NCI-H1417 treated with DMSO at 0.1 percent for 48 hours (cell line): ENCODE measurements around the gene TRIM63.

Source experiments
- DNase-seq: peaks from one replicate; lab custom pipeline; 2025; lab: John Stamatoyannopoulos, UW

The TRIM63 gene

DNA sequence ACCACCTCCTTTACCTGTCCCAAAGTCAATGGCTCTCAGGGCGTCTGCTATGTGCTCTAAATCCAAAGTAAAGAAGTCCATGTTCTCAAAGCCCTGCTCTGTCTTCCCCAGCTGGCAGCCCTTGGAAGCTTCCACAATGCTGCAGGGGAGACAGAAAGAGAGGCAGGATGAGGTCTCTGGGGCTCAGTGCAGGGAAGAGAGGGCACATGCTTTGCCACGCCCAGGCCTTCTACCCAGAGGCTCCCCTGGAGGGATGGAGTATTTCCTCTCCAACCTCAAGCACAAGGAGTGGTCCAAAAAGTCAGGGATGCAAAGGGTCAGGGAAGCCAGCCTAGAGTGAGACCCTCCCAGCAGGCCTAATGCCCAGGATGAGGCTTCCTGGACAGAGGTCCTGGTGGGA, 10.2 kb downstream of the TRIM63 start:
- DNase-seq: no peak

DNA sequence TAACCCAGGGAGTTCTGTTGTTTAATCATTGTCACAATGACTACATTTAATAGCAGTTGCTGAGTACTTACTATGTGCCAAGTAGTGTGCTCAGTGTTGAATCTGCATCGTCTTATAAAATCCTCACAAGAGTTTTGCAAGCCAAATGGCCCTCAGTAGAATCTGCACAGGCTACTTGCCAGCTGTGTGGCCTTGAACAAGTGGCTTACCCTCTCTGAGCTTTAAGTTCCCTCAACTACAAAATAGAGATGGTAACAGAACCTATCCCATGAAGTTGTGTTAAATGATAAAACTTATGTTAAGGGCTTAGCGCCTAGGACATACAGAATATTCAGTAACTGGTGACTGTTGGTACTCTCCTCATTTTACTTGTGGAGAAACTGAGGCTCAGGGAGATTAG, 12.4 kb downstream of the TRIM63 start:
- no peak for DNase-seq

DNA sequence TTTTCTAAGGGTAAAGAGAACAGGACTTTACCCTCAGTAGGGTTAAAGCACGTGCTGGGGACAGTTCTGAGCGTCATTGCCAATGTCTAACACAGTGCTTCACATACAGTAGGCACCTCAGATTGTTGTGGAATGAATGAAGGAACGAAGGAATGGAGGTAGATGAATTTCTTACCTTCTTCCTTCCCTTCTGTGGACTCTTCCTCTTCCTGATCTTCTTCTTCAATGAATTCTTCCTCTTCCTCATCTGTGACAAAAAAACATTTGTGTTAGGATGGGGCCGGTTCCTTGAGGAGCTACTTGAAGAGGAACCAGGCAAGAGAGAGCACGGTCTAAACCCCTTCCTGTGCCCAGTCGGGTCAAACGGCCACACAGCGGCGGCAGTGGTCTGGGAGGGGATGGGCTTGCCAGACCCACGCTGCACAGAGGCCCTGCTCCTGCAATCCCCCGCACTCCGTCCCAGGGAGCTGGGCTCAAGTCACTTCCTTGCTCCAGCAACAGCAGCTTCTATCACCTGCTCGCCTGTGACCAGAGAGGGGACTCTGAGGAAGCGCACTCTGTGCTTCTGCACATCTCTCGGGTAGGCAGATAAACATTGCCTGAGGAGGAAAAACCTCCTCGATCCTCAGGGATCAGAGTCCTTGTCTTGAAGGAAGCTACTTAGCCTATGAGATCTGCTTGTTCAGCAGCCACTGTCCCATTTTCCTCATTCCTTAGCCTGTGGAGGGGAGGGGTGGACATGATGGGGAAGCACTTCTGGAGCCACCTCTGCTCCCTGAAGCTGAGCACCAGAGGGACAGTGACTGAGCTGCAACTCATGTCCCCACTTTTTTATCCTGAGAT, 13.5 kb downstream of the TRIM63 start:
- DNase-seq: no peak

DNA sequence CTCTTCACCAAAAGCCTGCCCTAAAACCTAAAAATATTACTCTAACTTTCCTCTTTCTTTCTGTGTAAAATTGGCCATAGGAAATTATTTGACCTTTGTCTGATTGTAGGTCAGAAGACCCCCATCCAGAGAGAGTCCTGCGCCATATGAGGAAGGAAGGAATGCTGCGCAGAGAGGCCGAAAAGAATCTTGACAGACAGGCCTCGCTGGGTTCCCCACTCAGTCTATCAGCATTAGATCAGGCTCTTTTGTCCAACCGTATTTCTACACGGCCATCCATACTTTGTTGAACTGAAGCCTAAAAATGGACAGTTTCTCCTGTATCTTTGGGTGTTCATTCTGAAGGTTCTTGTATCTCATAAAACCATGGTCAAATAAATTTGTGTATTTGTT, 17.2 kb downstream of the TRIM63 start:
- DNase-seq: no peak

DNA sequence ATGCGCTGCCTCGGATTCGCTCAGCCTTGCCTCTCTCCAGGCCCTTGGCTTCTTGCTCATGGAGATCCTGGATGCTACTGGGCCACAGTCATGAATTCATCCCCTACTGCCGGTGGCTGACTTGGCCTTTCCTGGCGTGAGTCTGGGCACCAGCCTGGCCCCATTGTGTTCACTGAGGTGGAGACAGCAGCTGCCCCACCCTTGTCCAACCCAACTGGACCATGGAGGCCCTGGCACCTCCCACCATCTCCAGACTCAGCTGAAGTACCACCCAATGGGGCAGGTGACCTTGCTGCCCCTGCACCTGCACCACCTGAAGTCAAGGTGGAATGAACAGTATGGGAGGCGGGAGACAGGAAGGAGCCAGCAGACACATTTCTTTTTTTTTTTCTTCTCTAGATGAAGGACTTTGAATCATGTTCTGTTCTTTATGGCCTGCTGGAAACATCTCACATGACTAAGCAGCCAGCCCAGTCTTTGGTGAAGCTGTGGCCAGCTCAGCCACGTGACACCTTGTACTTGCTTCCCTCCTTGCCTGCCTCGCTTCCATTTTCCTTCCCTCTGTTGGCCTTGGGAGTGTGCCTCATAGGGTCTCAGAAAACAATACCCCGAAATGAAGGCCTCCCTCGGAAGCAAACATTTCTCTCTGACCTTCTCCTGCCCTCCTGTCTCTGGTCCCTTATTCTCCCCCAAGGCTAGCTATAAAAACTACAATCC, 17.7 kb downstream of the TRIM63 start:
- DNase-seq: no peak

DNA sequence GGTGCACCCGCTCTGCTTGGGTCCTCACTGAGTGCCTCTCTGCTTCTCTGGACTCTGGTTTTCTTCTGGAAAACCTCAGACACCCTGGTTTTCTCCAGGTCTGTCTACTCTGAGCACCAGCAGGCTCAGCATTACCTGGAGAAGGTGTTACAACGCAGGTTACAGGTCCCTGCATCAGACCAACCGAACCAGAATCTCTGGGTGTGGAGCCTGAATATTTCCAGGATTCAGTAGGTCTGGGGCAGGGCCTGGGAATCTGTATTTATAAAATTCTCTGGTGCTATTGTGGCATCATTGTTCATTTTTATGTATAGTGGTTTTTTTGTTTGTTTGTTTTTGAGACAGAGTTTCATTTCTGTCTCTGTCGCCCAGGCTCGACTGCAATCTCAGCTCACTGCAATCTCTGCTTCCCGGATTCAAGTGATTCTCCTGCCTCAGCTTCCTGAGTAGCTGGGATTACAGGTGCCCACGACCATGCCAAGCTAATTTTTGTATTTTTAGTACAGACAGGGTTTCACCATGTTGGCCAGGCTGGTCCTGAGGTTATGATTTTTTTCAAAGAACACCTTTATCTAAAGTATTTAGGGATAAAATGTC, 20.1 kb downstream of the TRIM63 start:
- no peak for DNase-seq

DNA sequence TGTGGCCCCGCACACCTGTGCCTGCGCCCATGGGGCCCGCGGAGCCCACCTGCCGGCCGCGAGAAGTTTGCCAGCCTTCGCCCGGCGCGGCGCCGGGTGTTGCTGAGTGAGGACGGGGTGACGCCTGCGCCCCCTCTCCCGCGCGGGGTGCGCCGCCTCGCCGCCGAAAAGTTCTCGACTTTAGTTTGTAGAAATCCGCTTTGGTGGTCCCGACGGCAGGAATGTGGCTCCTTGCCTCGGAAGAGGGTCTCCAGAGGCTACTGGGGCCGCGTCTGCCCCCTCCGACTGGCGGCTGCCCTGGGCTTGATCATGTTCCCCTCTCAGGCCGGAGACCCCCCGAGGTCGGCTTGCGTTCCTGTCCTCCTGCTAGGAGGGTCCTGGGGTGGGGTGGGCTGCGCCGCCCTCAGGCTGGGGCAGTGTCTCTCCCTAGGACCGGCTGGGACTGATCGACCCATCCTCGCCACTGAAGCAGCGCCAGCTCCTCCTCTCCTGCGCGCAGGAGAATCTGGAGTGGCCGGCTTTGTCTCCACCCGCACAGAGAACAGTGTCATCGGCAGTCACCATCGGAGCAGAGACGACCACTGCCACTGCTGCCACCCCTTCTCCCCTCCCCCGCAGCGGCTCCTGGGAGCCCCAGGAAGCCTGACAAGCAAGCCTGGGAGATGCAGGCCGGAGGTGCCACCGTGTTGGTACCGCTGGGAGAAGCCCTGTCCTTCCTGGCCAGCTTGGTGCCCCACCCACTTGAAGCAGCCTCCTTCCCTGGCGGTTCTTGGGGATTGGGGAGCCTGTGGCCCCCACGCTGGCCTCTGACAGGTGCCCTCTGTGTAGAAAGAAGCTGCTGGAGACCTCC, 21.0 kb downstream of the TRIM63 start:
- no peak for DNase-seq

DNA sequence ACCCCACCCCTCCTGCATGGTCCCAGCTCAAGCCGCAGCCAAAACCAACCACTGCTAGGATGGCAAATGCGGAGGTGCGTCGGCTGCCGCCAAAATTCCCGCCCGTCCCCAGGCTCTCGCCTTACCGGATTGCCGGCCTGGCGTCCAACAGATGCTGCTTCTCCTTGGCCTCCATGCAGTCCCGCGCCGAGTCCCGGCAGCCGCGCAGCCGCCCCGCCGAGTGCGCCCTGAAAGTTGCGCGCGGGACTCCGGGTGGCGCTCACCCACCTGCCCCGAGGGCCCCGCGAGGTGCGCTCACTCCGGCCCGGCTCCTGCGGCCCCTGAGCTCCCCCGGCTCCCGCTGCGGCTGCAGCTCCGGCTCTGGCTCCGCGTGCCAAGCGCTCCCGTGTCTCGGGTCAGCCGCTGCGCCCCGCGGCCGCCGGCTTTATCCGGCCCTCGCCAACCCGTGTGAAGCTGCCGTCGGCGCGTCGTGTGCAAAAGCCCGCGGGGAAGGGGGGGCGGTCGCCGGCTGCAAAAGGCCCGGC, 21.6 kb downstream of the TRIM63 start, which contains the start of gene SLC30A2:
Gene SLC30A2, minus strand, starts transcription at position 397 of the 524 bp plus-strand sequence. Its CDS starts 222 bp downstream, at position 175.
- no peak for DNase-seq

DNA sequence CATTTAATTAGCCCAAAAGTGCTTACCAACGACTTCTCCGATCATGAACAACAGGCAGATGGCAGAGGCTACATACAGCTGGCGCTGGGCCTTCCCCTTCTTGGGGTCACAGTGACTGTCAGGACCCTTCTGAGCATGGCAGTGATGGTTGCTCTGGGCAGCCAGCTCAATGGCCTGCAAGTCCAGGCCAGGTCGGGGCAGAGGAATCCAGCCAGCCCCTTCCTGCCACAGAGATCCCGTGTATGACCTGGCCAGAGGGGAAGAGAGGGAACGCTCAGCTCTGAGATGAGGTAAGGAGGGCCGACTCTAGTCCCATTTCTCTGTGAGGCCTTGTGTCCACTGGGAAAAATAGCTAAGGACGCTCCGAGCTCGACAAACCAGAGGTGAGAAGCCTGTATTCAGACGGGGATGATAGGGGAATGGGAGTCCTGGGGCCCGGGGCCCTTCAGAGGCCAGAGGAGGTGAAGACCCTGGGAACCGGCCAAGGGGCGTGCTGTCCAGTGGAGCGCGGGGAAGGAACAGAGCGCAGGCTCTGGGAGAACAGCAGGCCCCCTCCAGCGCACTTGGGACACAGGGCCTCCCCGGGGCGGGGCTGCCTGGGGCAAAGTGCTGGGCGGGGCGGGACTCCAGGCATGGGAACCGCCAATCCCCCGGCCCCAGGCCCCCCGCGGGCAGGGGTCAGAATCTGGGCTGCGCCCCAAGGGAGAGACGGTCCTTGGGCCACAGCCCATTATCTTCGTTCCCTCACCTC, 22.3 kb downstream of the TRIM63 start:
- DNase-seq: no peak

DNA sequence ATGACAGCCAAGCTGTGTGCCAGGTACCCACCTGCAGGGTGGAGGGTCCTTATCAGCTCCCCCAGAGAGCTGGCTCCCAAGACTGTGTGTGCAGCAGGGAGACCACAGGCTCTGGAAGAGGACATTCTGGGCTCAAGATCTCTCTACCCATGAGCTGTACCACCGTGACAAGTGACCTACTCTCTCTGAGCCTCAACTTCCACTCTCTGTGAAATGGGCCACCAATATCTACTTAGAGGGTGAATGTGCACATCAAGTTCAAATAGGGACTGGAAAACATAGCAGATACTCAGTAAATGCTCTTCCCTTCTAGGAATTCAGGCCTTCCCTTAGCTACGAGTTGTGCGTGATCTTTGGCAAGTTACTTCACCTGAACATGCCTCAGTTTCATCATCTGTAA, 23.0 kb downstream of the TRIM63 start:
- DNase-seq: no peak

DNA sequence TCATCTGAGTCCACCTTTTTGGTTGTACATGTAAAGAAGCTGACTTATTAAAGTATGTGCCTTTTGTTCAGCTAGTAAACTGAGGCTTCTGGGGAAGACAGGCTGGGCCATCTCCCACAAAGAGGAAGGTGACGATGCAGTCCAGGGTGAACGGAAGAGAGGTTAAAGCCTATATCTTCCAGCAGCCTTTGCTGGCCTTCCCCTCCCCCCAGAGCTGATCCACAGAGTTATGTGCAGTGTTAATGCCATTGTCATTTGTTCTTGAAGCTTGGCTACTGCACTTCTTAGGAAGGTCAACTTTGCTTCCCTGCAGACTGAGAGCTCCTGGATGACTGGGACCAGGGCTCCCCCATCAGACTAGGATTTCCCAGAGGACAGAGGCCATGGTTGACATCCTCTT, 23.7 kb downstream of the TRIM63 start:
- DNase-seq: no peak

DNA sequence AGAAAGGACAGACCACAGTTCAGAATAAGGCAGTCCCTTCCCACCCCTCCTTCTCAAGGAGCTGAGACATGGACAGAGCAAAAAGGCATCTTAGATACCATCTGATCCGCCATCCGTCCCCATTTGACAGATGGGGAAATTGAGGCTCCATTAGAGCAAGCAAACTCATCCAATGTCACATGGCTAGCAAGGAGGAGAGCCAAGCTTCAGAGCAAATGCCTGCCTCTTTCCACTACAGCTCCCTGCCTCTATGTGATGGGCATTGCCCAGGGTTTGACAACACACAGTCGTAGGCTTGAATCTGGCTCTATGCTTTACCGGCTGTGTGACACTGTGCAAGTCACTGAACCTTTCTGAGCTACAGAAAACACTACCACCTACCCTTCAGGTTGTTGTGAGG, 25.5 kb downstream of the TRIM63 start:
- DNase-seq: no peak

DNA sequence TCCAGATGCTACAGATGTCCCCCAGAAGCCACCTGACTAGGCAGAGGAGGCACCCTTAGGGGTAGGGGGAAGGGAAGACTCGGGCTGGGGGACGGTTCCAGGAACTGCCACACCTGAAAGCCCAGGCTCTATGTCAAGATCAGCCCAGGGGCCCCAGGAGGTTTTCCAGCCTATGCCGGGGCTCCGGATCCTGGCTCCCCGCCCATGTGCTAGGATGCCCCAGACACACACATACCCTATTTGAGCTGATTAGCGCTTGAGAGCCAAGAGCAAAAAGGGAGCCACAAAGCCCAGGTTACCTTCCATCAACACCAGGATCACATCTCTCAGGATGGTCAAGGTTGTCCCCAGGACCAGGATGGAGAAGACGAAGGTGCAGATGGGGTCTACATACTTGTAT, 26.0 kb downstream of the TRIM63 start:
- DNase-seq: no peak

DNA sequence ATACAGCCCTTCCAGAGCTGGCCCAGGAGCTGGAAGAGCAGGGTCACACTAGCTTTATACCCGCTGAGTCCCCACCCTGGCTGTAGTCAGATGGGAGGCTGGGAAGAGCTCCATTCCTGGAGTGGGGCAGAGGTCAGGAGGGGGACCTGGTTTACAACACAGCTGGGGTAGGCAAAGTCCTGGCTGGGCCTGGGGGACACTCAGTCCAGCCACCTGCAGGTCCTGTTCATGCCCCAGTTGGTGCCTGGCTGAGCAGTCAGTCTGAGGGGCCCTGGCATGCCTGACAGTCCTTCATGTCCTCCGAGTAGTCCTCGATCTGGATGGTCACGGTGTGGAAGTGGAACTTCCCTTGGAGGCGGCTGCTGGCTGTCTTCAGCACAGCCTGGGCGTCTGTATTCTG, 28.5 kb downstream of the TRIM63 start:
- no peak for DNase-seq

DNA sequence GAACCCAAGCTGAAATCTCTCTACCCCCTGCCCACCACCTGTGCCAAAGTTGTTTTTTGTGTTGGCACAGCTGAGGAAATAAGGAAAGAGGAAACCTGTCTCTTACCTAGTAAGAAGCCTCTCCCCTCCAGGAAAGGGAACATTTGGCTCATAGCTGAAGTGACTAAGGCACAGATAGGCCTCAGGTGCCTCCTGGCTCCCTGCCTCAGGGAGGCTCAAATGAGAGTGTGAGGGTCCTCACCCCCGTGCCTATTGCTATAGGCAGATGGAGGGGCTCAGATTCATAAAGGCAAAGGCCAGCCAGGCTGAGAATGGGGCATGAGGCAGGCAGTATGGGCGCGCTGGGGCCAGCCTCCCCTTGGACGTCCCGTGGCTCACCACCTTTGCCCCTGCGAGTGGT, 29.0 kb downstream of the TRIM63 start:
- no peak for DNase-seq

DNA sequence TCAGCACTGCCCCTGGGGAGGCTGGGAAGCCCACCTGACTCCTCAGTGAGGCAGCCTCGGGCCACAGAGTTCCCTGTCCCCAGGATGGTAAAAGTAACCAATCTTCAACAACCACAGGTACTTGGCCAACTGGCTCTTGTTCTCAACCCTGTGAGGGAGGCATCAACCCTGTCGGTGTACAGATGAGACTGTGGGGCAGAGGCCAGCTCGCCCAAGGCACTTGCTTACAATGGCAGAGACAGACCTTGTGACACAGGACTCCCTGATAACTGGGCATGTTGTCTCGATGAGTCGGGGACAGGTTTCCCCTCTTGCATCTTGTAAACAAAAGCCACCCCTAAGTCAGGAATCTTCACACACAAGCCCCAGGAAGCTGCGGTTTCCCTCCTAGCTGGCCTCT, 29.5 kb downstream of the TRIM63 start:
- DNase-seq: no peak

DNA sequence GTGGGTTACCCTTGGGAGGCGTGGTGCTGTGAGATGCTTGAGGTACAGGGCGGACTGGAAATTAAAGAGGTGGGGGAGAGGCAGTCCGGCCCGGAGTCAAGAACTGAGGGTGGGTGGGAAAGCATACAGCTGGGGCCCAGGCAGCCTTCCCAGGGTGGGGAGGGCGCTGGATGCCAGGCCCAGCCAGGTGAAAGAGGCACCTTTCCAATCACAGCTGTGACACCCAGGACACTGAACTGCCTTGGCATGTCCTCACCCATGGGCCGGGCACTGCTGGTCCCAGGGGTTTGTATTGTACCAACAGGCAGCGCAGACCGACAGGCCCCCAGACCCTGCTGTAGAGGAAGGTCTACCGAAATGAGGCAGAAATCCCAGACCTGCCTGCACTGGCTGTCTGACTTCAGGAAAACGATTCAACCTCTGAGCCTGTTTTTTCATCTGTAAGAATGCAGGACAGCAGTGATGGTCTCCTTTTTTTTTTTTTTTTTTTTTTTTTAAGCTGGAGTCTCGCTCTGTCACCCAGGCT, 30.6 kb downstream of the TRIM63 start:
- DNase-seq: no peak

DNA sequence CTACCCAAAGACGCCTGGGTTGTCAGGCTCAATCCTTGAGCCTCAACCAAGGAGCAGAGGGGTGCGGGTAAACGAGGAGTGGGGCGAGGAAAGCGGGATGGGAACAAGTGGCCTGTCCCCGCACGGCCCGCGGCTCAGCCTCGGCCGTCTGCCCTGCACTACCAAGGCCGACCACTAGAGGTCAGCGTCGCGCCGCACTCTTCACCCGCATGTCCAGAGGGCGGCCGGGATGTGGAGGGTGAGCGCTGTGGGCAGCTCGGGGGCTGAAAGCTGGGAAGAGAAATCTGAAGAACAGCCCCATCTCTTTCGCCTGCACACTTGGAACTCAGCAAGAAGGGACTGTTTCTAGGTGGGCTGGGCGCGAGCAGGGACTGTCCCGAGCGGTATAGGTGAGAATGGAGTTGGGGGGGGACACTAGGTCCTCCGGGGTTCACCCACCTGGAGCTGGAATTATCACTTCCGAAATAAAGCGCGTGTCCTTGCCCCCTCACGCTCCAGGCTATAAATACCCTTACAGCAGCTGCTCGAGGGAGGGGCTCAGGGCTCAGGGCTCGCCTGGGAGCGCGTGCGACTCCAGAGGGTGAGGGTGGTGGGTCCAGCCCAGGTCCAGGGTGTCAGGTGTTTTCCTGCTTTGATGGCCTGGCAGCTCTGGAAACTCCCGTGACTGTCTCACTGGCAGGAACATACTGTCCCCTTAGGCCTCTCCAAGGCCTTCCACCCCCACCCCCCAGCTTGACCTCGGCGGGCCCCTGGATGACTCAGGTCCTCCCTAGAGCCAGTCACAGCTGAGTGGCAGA, 31.3 kb downstream of the TRIM63 start:
- no peak for DNase-seq

DNA sequence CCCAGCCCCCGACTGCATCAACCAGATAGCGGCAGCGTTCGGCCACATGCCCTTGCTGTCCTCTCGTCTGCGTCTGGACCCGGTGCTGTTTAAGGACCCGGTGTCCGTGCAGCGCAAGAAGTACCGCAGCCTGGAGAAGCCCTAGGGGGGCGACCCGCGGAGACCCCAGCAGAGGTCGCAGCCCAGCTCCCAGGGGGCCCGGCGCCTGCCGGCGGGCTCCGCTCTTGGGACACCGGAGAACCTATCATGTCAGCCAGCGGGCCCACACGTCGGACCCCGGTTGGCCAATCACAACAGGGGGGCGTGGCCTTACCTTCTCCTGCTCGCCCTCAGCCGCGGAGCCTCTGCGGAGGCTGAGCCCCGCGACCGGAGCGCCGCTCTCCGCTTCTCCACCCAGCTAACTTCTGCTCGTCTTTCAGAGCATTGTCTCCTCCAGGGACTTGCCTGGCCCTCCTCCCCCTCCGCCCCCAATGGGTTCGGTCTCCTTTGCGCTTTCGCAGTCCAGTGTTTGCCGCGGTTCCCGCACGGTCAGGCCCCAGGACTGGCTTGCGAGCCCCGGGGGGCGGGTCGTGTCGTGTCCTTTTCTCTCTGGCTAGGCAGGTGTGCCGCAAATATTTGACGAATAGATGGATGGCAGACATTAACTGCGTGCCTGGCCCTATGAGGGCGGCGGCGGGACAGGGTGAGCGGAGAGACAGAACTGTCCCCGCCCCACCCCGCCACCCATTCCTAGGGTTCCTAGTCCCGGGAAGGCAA, 32.0 kb downstream of the TRIM63 start:
- DNase-seq: peak; percentile 57
